OCI-LY1 (cell line): Measurements from ENCODE around the gene RRM2.

Source experiments
- H2AFZ ChIP-seq: fragments of 200-600 bp; sonication (generic), shearing (Covaris generic); 2 replicates; pipeline ENCODE4 v1.6.0; 2014; ENCODE audit warnings: antibody characterized with exemption, mild to moderate bottlenecking, low read length
- H3F3A ChIP-seq: fragments of 200-600 bp; sonication (generic), shearing (Covaris generic); 2 replicates; pipeline ENCODE4 v1.6.0; 2014; ENCODE audit warnings: mild to moderate bottlenecking, antibody characterized with exemption, low read length, moderate library complexity; ENCODE audit not compliant: insufficient read depth
- H3K27ac ChIP-seq: fragments of 200-600 bp; sonication (generic); 2 replicates; pipeline ENCODE4 v1.5.1; 2014; ENCODE audit warnings: low read length, mixed run types, mild to moderate bottlenecking, low read depth; ENCODE audit not compliant: poor library complexity, severe bottlenecking
- H3K27me3 ChIP-seq: fragments of 200-600 bp; sonication (generic); 2 replicates; pipeline ENCODE4 v1.6.0; 2014; ENCODE audit warnings: antibody characterized with exemption, mild to moderate bottlenecking, low read length, moderate library complexity; ENCODE audit not compliant: insufficient read depth
- H3K36me3 ChIP-seq: fragments of 200-600 bp; sonication (generic); 2 replicates; pipeline ENCODE4 v1.6.1; 2014; ENCODE audit warnings: mild to moderate bottlenecking, antibody characterized with exemption, low read length, moderate library complexity, mixed read lengths; ENCODE audit not compliant: insufficient read depth
- H3K4me1 ChIP-seq: fragments of 200-600 bp; sonication (generic); 2 replicates; pipeline ENCODE4 v1.5.1; 2014; ENCODE audit warnings: mild to moderate bottlenecking, low read length, moderate library complexity; ENCODE audit not compliant: insufficient read depth, severe bottlenecking
- H3K4me2 ChIP-seq: fragments of 200-600 bp; sonication (generic), shearing (Covaris generic); 2 replicates; pipeline ENCODE4 v1.6.1; 2014; ENCODE audit warnings: low read length
- H3K4me3 ChIP-seq: fragments of 200-600 bp; sonication (generic); 2 replicates; pipeline ENCODE4 v1.5.1; 2014; ENCODE audit warnings: low read length, low read depth, mild to moderate bottlenecking, mixed read lengths; ENCODE audit not compliant: poor library complexity, severe bottlenecking
- H3K79me2 ChIP-seq: fragments of 200-600 bp; shearing (Covaris generic); 2 replicates; pipeline ENCODE4 v1.6.1; 2016; ENCODE audit warnings: mixed run types, low read length, mixed read lengths; ENCODE audit not compliant: insufficient read depth
- H3K9ac ChIP-seq: fragments of 200-600 bp; sonication (generic), shearing (Covaris generic); 2 replicates; pipeline ENCODE4 v1.6.1; 2014; ENCODE audit warnings: mild to moderate bottlenecking, low read length, mixed read lengths
- H3K9me2 ChIP-seq: fragments of 200-600 bp; sonication (generic), shearing (Covaris generic); 2 replicates; pipeline ENCODE4 v1.6.1; 2014; ENCODE audit warnings: low read depth, mild to moderate bottlenecking, low read length, mixed read lengths
- H3K9me3 ChIP-seq: fragments of 200-600 bp; shearing (Covaris generic); 2 replicates; pipeline ENCODE4 v1.6.1; 2014; ENCODE audit warnings: low read length, mixed read lengths
- H4K20me1 ChIP-seq: fragments of 200-600 bp; sonication (generic), shearing (Covaris generic); 2 replicates; pipeline ENCODE4 v1.6.0; 2016; ENCODE audit warnings: mild to moderate bottlenecking, low read length; ENCODE audit not compliant: insufficient read depth
- CTCF ChIP-seq: fragments of 200-600 bp; sonication (generic), shearing (Covaris generic); IDR thresholded peaks from 2 replicates; pipeline ENCODE4 v1.5.1; 2017; ENCODE audit warnings: mild to moderate bottlenecking, antibody characterized with exemption, low read length, moderate library complexity, mixed read lengths
- EZH2 ChIP-seq: fragments of 200-600 bp; sonication (generic), shearing (Covaris generic); IDR thresholded peaks from 2 replicates; pipeline ENCODE4 v1.8.0; 2017; ENCODE audit warnings: borderline replicate concordance, mixed run types, mild to moderate bottlenecking, antibody characterized with exemption, low read length, moderate library complexity, mixed read lengths

The RRM2 gene

GRCh38 chr2:10158681-10159080 lies 36.1 kb downstream of the RRM2 start:
- H3K9me3 ChIP-seq = no peaks in the 10 kb centered on the region
- H3K27me3 ChIP-seq = no peaks in the 10 kb centered on the region
- H3K9ac ChIP-seq = no peak overlapping the region
- H3K36me3 ChIP-seq = peaks cover 11% of the 10 kb centered on the region
- H3K27ac ChIP-seq = no peak overlapping the region
- H3K9me2 ChIP-seq = no peaks in the 10 kb centered on the region
- H3F3A ChIP-seq = no peaks in the 10 kb centered on the region
- TF ChIP-seq EZH2 (no peak), CTCF (no peak)
- H2AFZ ChIP-seq = no peak overlapping the region
- no peak overlapping the region for H3K4me2 ChIP-seq
- H4K20me1 ChIP-seq = no peaks in the 10 kb centered on the region
- H3K4me3 ChIP-seq = no peak overlapping the region
- H3K79me2 ChIP-seq = no peaks in the 10 kb centered on the region
- no peaks in the 10 kb centered on the region for H3K4me1 ChIP-seq

- Histone ChIP-seq H3K9ac (no peak overlapping the region), H2AFZ (no peak overlapping the region), H4K20me1 (no peaks in the 10 kb centered on the region), H3K9me2 (no peaks in the 10 kb centered on the region), H3K36me3 (peaks cover 9% of the 10 kb centered on the region; the same call in 1 of the 2 replicates), H3K4me3 (no peak overlapping the region), H3K9me3 (no peaks in the 10 kb centered on the region), H3K4me2 (no peak overlapping the region), H3K4me1 (no peaks in the 10 kb centered on the region), H3F3A (no peaks in the 10 kb centered on the region), H3K79me2 (no peaks in the 10 kb centered on the region), H3K27me3 (no peaks in the 10 kb centered on the region), H3K27ac (no peak overlapping the region)
- TF ChIP-seq EZH2 (no peak), CTCF (no peak)
These were observed 36.5 kb downstream of the RRM2 start for GRCh38 chr2:10159086-10159485.

GRCh38 chr2:10159581-10160131 lies 37.1 kb downstream of the RRM2 start:
- no peaks in the 10 kb centered on the region for H3F3A ChIP-seq
- H3K4me1 ChIP-seq = no peaks in the 10 kb centered on the region
- H3K27ac ChIP-seq = no peak overlapping the region
- TF ChIP-seq CTCF = no peak
- TF ChIP-seq EZH2 = no peak
- no peaks in the 10 kb centered on the region for H3K79me2 ChIP-seq
- H3K27me3 ChIP-seq = no peaks in the 10 kb centered on the region
- no peak overlapping the region for H3K4me3 ChIP-seq
- H3K36me3 ChIP-seq = peaks cover 9% of the 10 kb centered on the region; the same call in 1 of the 2 replicates
- no peak overlapping the region for H3K4me2 ChIP-seq
- no peak overlapping the region for H2AFZ ChIP-seq
- no peaks in the 10 kb centered on the region for H4K20me1 ChIP-seq
- no peaks in the 10 kb centered on the region for H3K9me3 ChIP-seq
- H3K9ac ChIP-seq = no peak overlapping the region
- H3K9me2 ChIP-seq = no peaks in the 10 kb centered on the region
